ENCODE results near the gene RGS6.

- TF ChIP-seq POLR2A (IDR thresholded peaks at IDR 0.05; ENCODE audit: low read depth, low read length) (no peak), POLR2AphosphoS5 (IDR thresholded peaks at IDR 0.05; ENCODE audit: low read depth, low read length) (no peak), TAF1 (IDR thresholded peaks at IDR 0.05; ENCODE audit: borderline replicate concordance, low read depth, low read length) (no peak)
Measured at GRCh38 chr14:72418806-72419205, 486.6 kb downstream of the RGS6 start.

Measured in GM12892 (cell line).